Activated B cell treated with CpG ODN at 0.5 μM for 24 hours (primary cell): ENCODE data around the gene FBXW7. TPM values are rescaled to one million over a fixed set of nuclear protein-coding genes. Genes with fewer than 3 reads are reported as not detected.

Experiments
- ATAC-seq: fragments of 200-7000 bp; cut with Tn5 transposase; one replicate; pipeline ENCODE4 v1.10.0; 2021; ENCODE audit warnings: low read depth, mild to moderate bottlenecking, moderate library complexity
- CTCF ChIA-PET: fragments of 350-600 bp; sonication (Branson Sonifier 250); formaldehyde crosslinking; loops from one replicate; lab custom pipeline; 2021; ENCODE audit warnings: antibody characterized with exemption; lab: Charles Lee
- POLR2A ChIA-PET: fragments of 350-600 bp; sonication (Branson Sonifier 250); formaldehyde crosslinking; loops from one replicate; lab custom pipeline; 2021; ENCODE audit warnings: antibody characterized with exemption; lab: Charles Lee
- DNase-seq: peaks from one replicate; pipeline ENCODE4 v3.0.0; 2022
- H3K27ac Mint-ChIP-seq: one replicate; pipeline ENCODE4 v1.8.0; 2020; ENCODE audit warnings: mixed read lengths
- H3K27me3 Mint-ChIP-seq: one replicate; pipeline ENCODE4 v1.8.0; 2021; ENCODE audit warnings: mixed read lengths
- H3K36me3 Mint-ChIP-seq: one replicate; pipeline ENCODE4 v1.8.0; 2021; ENCODE audit warnings: low read depth, mixed read lengths
- H3K4me1 Mint-ChIP-seq: one replicate; pipeline ENCODE4 v1.8.0; 2021; ENCODE audit warnings: mixed read lengths
- H3K4me3 Mint-ChIP-seq: one replicate; pipeline ENCODE4 v1.8.0; 2020; ENCODE audit warnings: mild to moderate bottlenecking, mixed read lengths
- H3K9me3 Mint-ChIP-seq: one replicate; pipeline ENCODE4 v1.8.0; 2020; ENCODE audit warnings: mixed read lengths
- intact Hi-C: fragments of 100-400 bp; cut with micrococcal nuclease; formaldehyde crosslinking; loops from one replicate; pipeline ENCODE4 v1.15.1; 2024
- total RNA-seq: library from RNA; stranded (reverse); gene quantifications from 2 replicates; pipeline ENCODE4 v1.2.3, GENCODE V29; 2022
- TF ChIP-seq, protein P1 (sequence below): fragments of 200-600 bp; IDR thresholded peaks from one replicate; pipeline ENCODE4 v1.8.0; 2022; ENCODE audit warnings: antibody characterized with exemption, mild to moderate bottlenecking

Gene FBXW7
- total RNA-seq, 1 donor from 2014 or later = 96.5 TPM

DNA sequence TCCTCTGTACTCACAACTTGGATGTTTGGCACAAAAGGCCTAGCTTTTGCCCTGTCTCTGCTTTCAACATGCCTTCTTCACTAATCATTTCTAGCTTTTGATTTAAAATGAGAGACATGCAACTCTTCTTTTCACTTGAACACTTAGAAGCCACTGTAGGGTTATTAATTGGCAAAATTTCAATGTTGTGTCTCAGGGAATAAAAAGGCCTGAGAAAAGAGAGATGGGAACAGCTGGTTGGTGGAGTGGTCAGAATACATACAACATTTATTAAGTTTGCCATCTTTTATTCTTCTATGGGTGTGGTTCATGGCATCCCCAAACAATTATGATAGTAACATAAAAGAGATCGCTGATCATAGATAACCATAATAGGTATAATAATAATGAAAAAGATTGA lies 114.3 kb downstream of the FBXW7 start:
- Mint-ChIP-seq H3K27ac (no peak overlapping the region), H3K4me3 (no peak overlapping the region), H3K36me3 (peaks cover 8% of the 10 kb centered on the region), H3K9me3 (no peaks in the 10 kb centered on the region), H3K27me3 (no peaks in the 10 kb centered on the region), H3K4me1 (peaks cover 22% of the 10 kb centered on the region)
- TF ChIP-seq, protein P1, sequence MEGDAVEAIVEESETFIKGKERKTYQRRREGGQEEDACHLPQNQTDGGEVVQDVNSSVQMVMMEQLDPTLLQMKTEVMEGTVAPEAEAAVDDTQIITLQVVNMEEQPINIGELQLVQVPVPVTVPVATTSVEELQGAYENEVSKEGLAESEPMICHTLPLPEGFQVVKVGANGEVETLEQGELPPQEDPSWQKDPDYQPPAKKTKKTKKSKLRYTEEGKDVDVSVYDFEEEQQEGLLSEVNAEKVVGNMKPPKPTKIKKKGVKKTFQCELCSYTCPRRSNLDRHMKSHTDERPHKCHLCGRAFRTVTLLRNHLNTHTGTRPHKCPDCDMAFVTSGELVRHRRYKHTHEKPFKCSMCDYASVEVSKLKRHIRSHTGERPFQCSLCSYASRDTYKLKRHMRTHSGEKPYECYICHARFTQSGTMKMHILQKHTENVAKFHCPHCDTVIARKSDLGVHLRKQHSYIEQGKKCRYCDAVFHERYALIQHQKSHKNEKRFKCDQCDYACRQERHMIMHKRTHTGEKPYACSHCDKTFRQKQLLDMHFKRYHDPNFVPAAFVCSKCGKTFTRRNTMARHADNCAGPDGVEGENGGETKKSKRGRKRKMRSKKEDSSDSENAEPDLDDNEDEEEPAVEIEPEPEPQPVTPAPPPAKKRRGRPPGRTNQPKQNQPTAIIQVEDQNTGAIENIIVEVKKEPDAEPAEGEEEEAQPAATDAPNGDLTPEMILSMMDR = no peak
- DNase-seq (no peak), ATAC-seq (no peak)
- intact Hi-C loops = no loop called here
- ChIA-PET CTCF (no interaction called here), POLR2A (no interaction called here)

DNA sequence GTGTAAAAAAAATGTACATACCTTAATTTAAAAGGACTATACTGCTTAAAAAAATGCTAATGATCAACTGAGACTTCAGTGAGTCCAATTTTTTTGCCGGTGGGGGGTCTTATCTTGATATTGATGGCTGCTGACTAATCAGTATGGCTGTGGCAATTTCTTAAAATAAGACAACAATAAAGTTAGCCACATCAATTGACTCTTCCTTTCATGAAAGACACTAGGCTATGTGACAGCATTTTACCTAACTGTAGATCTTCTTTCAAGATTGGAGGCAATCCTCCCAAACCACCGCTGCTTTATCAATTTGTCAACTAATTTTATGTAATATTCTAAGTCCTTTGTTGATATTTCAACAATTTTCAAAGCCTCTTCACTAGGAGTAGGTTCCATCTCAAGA lies 116.1 kb downstream of the FBXW7 start:
- TF ChIP-seq, protein P1 = no peak
- ChIA-PET CTCF (no interaction called here), POLR2A (no interaction called here)
- DNase-seq (no peak), ATAC-seq (no peak)
- Mint-ChIP-seq H3K4me1 (peaks cover 24% of the 10 kb centered on the region), H3K27me3 (no peaks in the 10 kb centered on the region), H3K27ac (no peak overlapping the region), H3K4me3 (no peak overlapping the region), H3K36me3 (peaks cover 3% of the 10 kb centered on the region), H3K9me3 (no peaks in the 10 kb centered on the region)
- intact Hi-C loops = no loop called here

DNA sequence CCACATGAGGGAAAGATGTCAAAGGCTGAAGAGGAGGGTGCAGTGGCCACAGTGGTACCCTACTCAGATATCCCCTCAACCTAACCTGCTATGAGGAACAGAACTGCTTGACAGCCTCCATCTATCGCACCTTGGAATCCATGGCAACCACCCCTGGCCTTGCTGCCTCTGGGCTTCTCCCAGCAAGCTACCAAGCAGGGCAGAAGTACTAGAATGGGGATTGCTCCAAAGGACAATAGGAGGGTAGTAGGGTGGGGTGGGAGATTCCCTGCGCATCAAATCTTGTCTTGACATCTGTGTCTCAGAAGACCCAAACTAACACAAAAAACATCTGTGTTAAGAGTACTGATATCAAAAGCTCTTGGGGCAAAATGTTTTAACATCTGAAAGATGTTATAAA lies 118.2 kb downstream of the FBXW7 start:
- no peaks in the 10 kb centered on the region for H3K27me3 Mint-ChIP-seq
- H3K4me1 Mint-ChIP-seq = peaks cover 20% of the 10 kb centered on the region
- ATAC-seq (no peak), DNase-seq (no peak)
- CTCF ChIA-PET = no interaction called here
- POLR2A ChIA-PET = no interaction called here
- H3K9me3 Mint-ChIP-seq = no peaks in the 10 kb centered on the region
- no peak overlapping the region for H3K27ac Mint-ChIP-seq
- intact Hi-C loops = no loop called here
- H3K36me3 Mint-ChIP-seq = no peaks in the 10 kb centered on the region
- H3K4me3 Mint-ChIP-seq = no peak overlapping the region
- TF ChIP-seq, protein P1 = no peak

DNA sequence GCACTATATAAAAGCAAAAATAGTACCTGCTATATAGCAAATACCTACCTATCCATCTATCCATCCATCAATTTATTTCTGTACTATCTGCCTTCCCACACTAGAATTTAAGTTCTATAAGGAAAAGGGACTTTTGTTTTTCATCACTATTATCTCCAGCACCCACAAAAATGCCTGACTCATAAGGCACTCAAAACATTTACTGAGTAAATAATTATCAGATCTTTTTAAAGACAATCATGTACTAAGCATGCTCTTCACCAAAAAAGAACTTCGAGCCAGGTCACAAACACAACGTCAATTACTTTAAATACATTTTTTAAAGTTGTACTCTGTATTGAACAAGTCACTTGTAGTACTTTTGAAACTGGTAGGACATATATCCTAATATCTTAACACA lies 119.9 kb downstream of the FBXW7 start:
- H3K27ac Mint-ChIP-seq = no peak overlapping the region
- peaks cover 17% of the 10 kb centered on the region for H3K4me1 Mint-ChIP-seq
- no peaks in the 10 kb centered on the region for H3K27me3 Mint-ChIP-seq
- peaks cover 6% of the 10 kb centered on the region for H3K36me3 Mint-ChIP-seq
- H3K9me3 Mint-ChIP-seq = no peaks in the 10 kb centered on the region
- ATAC-seq (no peak), DNase-seq (no peak)
- POLR2A ChIA-PET = no interaction called here
- TF ChIP-seq, protein P1 = no peak
- intact Hi-C loops = no loop called here
- H3K4me3 Mint-ChIP-seq = no peak overlapping the region
- CTCF ChIA-PET = no interaction called here

DNA sequence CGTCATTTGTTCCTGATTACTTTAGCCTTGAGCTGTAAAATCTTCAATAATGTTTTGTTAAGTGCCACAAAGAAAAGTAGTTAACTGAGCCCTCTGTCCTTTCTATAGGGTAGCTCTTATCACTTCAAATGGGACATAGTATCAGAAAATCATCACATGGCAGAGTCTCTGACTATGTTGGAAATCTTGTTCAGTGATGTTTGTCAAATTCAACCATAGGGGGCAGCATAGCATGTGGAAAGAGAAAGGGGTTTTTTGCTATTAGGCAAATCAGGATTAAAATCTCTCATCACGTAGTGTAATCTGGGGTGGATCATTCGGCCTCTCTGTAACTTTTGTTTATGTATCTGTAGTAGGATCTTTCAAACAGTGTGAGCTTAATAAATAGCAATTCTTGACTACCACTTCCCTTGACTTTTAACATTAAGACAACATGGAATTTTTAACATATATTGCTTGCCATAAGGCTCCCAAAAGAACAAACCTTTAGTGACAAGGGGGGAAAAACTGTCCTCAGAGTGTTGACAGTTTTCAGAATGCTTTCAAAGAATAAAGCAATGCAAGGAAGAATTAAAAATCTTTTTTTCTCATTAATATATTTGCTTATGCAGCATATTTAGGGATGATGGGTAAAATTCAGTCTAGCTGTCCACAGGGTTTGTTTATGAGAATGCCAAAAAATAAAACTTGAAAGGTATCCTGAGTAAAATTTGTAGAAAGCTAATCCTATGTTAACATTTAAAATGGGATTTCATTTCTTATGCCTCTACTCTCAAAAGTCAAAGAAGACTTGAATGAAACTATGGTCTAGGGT lies 127.2 kb downstream of the FBXW7 start:
- POLR2A ChIA-PET = interaction anchor here (0.6 to 0.8 kb wide), 2 partner anchors 14 to 683 kb away, joined by 3 read pairs; no protein-coding TSS in a partner anchor
- DNase-seq (no peak), ATAC-seq (no peak)
- Mint-ChIP-seq H3K9me3 (no peaks in the 10 kb centered on the region), H3K27ac (no peak overlapping the region), H3K4me3 (no peak overlapping the region), H3K4me1 (peaks cover 5% of the 10 kb centered on the region), H3K36me3 (peaks cover 52% of the 10 kb centered on the region), H3K27me3 (no peaks in the 10 kb centered on the region)
- intact Hi-C loops = loop anchor here (1.0 to 5.0 kb wide), 4 partner anchors 94 to 719 kb away; no protein-coding TSS in a partner anchor
- TF ChIP-seq, protein P1 = no peak
- CTCF ChIA-PET = interaction anchor here (0.9 to 3.3 kb wide), 10 partner anchors 18 to 326 kb away, joined by 3 to 23 read pairs (median 4); no protein-coding TSS in a partner anchor
